Small intestine (tissue), 7 donors: Measurements from ENCODE around the gene SPNS2. TPM values are rescaled to one million over a fixed set of nuclear protein-coding genes. Genes with fewer than 3 reads are reported as not detected.
A peak's percentile ranks its signal among the peaks of the same experiment; 100 is the strongest.

Source experiments
- DNase-seq, 2 donors: peaks; one replicate each; pipeline versions ENCODE4 v3.0.0 to v3.0.0-alpha.2; 2013
- FAIRE-seq: peaks from 2 replicates; lab custom pipeline; 2012; peaks lifted over from hg19 to GRCh38; lab: Jason Lieb, UNC
- H3K27ac ChIP-seq, 3 donors: one replicate each; pipeline ENCODE4 v1.5.1; 2013; ENCODE audit warnings: low read length in 2 of 3, mild to moderate bottlenecking in 2 of 3, control low read depth in 1 of 3, inconsistent platforms in 1 of 3, low read depth in 1 of 3, moderate library complexity in 1 of 3
- H3K27me3 ChIP-seq, 3 donors: one replicate each; pipeline ENCODE4 v1.6.1; 2013; ENCODE audit warnings: low read length in 3 of 3, inconsistent platforms in 1 of 3; ENCODE audit not compliant: control insufficient read depth in 3 of 3, insufficient read depth in 3 of 3
- H3K36me3 ChIP-seq, 3 donors: one replicate each; pipeline ENCODE4 v1.6.1; 2013; ENCODE audit warnings: low read length in 3 of 3, inconsistent platforms in 1 of 3, low read depth in 1 of 3, mild to moderate bottlenecking in 1 of 3, moderate library complexity in 1 of 3; ENCODE audit not compliant: control insufficient read depth in 3 of 3, insufficient read depth in 2 of 3
- H3K4me1 ChIP-seq, 3 donors: one replicate each; pipeline ENCODE4 v1.6.1; 2013; ENCODE audit warnings: low read length in 2 of 3, inconsistent platforms in 1 of 3, low read depth in 1 of 3, mild to moderate bottlenecking in 1 of 3, moderate library complexity in 1 of 3; ENCODE audit not compliant: control insufficient read depth in 3 of 3, insufficient read depth in 2 of 3
- H3K4me3 ChIP-seq, 3 donors: one replicate each; pipeline ENCODE4 v1.5.1; 2013; ENCODE audit warnings: low read length in 3 of 3, control low read depth in 1 of 3, inconsistent platforms in 1 of 3, low read depth in 1 of 3, mild to moderate bottlenecking in 1 of 3, moderate library complexity in 1 of 3
- H3K9me3 ChIP-seq, 2 donors: one replicate each; pipeline ENCODE4 v1.6.1; 2013; ENCODE audit warnings: low read depth in 1 of 2, low read length in 1 of 2; ENCODE audit not compliant: control insufficient read depth in 2 of 2, insufficient read depth in 1 of 2
- WGBS, 3 donors: extraction: QIAGEN DNeasy Blood & Tissue Kit; methylation state at CpG; one replicate each; pipeline ENCODE4 v1.1.7; 2013; 5-methylcytosine and 5-hydroxymethylcytosine counted together
- polyA plus RNA-seq, 4 donors: library from polyadenylated mRNA; stranded (reverse) in 3 of 4; unstranded in 1 of 4; fragments of 200-250 nt in 3 of 4; fragments of 120-200 nt in 1 of 4; gene quantifications; one replicate each; pipeline versions ENCODE4 v1.2.1 to v1.2.3, GENCODE V29; 2013
- donor health status: healthy with polysubstance abuse.
- donor health status: control.
- donor health status: control.
- donor health status: Bipolar disorder and iron deficiency.
- donor health status: healthy.

Gene SPNS2
- polyA plus RNA-seq, 4 donors: 6.3 to 37.3 (median 22.3) TPM

DNA sequence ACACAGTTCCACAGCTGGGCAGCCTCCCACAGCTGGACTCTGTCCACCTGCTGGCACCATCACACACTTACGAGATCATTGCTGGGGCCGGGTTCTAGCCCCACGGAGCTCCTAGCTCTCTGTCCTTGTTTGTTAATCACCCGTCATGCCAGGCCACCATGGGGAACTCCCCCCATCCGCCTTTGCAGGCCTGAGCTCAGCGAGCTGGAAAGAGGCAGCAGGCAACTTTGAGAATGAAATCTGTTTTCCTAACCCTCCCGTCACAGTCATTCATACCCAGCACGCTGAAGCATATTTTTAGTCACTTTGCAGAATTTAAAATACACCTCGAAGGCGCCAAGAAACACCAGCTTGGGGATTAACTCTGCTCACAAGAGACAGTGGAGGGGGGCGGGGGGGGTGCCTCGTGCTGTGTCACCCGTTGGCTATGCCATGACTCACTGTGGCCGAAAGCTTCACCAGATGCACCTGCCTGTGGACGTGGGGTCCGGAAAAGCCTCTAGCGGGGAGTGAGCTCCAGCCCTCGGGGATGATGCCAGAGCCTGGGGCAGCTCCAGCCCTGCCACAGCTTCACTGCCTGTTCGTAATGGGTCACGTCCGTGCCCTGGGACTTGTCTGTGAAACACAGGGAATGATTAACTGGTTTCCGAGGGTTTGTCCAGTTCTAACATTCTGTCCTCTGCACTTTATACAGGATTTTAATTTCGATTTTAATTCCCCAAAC, 1.4 kb upstream of the SPNS2 start:
- Histone ChIP-seq H3K36me3 (no peaks in the 10 kb centered on the region), H3K27ac (no peak overlapping the region), H3K9me3 (no peaks in the 10 kb centered on the region), H3K4me1 (peaks cover 7 to 41% (median 7%) of the 10 kb centered on the region in 3 donors), H3K27me3 (peaks cover 0 to 7% (median 2%) of the 10 kb centered on the region in 3 donors), H3K4me3 (no peak overlapping the region)
- DNase-seq (no peak), FAIRE-seq (no peak)
- 48 to 71% (median 61%) methylated on average over 23 of the region's 23 CpGs for WGBS, 3 donors

DNA sequence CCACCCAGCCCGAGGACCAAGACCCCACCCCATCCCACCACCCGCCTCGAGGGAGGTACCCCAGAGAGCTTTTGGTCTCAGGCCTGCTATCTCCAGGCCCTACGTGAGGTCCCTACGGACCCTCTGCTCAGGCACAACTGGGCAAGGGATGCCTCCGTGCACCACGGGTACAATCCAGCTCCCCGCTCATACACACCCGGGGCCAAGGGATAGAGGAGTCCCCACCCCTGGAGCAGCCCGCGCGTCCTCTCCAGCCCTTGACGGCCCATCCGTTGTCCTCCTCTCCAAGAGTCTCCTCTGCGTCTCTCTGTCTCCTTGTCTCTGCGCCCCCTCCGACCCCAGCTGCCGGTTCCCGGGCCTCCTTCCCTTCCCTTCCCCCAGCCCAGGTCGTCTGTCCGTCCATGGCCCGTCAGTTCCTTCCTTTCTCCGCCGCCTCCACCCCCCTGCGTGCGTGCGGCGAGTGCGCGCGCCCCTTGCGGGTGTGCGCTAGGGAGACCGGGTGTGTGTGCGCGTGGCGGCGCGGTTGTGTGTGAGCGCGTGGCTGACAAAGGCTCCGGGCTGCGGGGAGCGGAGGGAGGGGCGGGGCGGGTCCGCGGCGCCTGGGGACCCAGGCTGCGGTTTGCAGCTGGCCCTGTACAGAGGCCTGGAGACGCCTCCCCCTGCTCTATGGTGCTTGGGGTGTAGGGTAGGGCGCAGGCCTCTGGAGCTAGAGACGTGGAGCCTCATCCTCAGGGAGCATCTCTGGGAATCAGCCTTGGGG, 930 bp downstream of the SPNS2 start:
- DNase-seq (peak; percentile 38 to 80), FAIRE-seq (no peak)
- Histone ChIP-seq H3K27me3 (peaks cover 0 to 7% (median 2%) of the 10 kb centered on the region in 3 donors), H3K27ac (peak overlapping the region; percentile 30 to 50 (median 39)), H3K9me3 (no peaks in the 10 kb centered on the region), H3K36me3 (peaks cover 0 to 20% (median 0%) of the 10 kb centered on the region in 3 donors), H3K4me3 (peak overlapping the region; percentile 36 to 74 (median 46)), H3K4me1 (peaks cover 4 to 28% (median 7%) of the 10 kb centered on the region in 3 donors)
- 0% methylated on average over 48 to 53 of the region's 53 CpGs for WGBS, 3 donors

- no peaks in the 10 kb centered on the region for H3K9me3 ChIP-seq
- H3K4me1 ChIP-seq: peaks cover 4 to 28% (median 7%) of the 10 kb centered on the region in 3 donors
- DNase-seq (peak; percentile 58 to 62), FAIRE-seq (no peak)
- H3K36me3 ChIP-seq: peaks cover 0 to 26% (median 0%) of the 10 kb centered on the region in 3 donors
- WGBS, 3 donors: 3 to 14% (median 4%) methylated on average over 7 of the region's 7 CpGs
- H3K27me3 ChIP-seq: peaks cover 0 to 7% (median 2%) of the 10 kb centered on the region in 3 donors
- peak overlapping the region; percentile 36 to 74 (median 46) for H3K4me3 ChIP-seq
- H3K27ac ChIP-seq: peak overlapping the region in 1 of 3 donors; percentile 43
Observed at GRCh38 chr17:4500191-4500571, 1.5 kb downstream of the SPNS2 start.

DNA sequence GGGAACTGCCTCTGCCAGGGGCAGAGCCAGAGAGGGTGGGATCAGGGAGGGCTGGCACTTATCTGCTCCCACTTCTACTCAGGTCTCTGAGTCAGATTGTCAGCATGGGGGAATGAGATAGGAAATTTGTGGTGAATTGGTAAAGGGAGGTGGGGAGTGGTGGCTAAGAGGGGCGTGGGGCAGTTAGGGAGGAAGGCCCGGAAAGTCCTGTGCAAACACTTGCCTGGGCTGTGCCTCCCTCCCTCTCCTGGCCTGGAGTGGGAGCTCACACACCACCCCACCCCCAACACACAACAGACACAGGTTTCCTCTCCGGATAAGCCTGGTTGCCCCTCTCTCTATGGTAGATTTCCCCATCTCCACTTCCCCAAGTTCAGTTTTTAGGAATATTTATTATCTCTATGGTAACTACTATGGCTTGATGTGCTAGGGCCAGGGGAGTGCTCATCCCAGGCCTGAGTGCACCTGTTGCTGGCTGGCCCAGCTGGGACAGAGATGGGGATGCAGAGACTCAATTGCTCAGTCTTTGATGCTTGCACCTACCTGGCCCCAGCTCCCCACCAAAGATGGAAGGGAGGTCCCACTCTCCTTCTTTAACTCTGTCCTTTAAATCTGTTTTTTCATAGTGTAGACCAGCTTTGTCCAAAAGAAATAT, 2.7 kb downstream of the SPNS2 start:
- no peak for DNase-seq
- no peak for FAIRE-seq
- Histone ChIP-seq H3K4me1 (peaks cover 4 to 35% (median 7%) of the 10 kb centered on the region in 3 donors), H3K27ac (peak overlapping the region in 1 of 3 donors; percentile 40), H3K27me3 (peaks cover 0 to 7% (median 2%) of the 10 kb centered on the region in 3 donors), H3K9me3 (no peaks in the 10 kb centered on the region), H3K4me3 (no peak overlapping the region), H3K36me3 (peaks cover 0 to 35% (median 0%) of the 10 kb centered on the region in 3 donors)
- WGBS, 3 donors: 10 to 35% (median 16%) methylated on average over 3 of the region's 3 CpGs

- WGBS, 3 donors: 53 to 74% (median 54%) methylated on average over 18 of the region's 18 CpGs
Observed at GRCh38 chr17:4502466-4503154, 3.9 kb downstream of the SPNS2 start.

DNA sequence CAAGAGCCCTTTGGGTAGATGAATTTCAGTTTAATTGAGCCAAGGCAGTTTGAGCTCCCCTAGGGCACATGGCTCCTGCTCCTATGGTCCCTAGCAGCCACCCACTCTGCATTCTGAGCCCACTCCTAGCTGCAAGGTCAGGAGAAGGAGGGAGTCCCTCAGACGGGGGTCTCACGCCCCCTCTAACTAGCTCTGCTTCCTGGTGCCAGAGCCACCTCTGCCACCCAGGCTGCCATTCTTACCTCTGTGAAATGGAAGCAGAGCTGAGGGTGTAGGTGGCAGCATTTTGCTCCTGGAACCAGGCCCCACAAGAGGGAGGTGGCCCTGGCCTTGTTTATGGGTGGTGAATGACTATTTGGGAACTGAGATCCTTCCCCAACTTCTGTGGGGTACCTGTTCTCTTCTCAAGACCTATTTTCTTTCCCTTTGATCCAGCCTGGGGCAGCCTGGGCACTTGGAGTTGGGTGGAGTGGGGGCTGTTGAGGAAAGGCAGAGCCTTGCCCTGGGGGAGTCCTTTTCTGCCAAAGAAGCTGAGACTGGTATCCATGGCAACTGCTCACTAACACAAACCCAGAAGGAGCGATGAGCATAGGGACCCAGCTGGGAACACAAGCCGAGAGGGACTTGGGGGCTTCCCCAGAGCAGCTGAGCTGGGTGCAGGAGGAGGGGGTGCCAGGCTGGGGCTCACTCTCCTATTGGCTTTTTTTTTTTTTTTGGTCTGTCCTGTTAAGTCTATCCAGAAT, 4.8 kb downstream of the SPNS2 start:
- Histone ChIP-seq H3K9me3 (no peaks in the 10 kb centered on the region), H3K4me3 (no peak overlapping the region), H3K27me3 (peaks cover 0 to 3% (median 2%) of the 10 kb centered on the region in 3 donors), H3K36me3 (peaks cover 0 to 35% (median 0%) of the 10 kb centered on the region in 3 donors), H3K4me1 (peaks cover 4 to 28% (median 5%) of the 10 kb centered on the region in 3 donors), H3K27ac (peak overlapping the region in 1 of 3 donors; percentile 3)
- WGBS, 3 donors: 61 to 84% (median 74%) methylated on average over 4 of the region's 4 CpGs
- DNase-seq (no peak), FAIRE-seq (no peak)

More at GRCh38 chr17:4502466-4503154, 3.9 kb downstream of the SPNS2 start:
- H3K27ac ChIP-seq: no peak overlapping the region
- H3K4me3 ChIP-seq: no peak overlapping the region
- peaks cover 0 to 35% (median 0%) of the 10 kb centered on the region in 3 donors for H3K36me3 ChIP-seq
- no peaks in the 10 kb centered on the region for H3K9me3 ChIP-seq
- DNase-seq (no peak), FAIRE-seq (no peak)
- peaks cover 0 to 7% (median 2%) of the 10 kb centered on the region in 3 donors for H3K27me3 ChIP-seq
- H3K4me1 ChIP-seq: peaks cover 4 to 33% (median 7%) of the 10 kb centered on the region in 3 donors

- Histone ChIP-seq H3K4me3 (no peak overlapping the region), H3K9me3 (no peaks in the 10 kb centered on the region), H3K27ac (no peak overlapping the region), H3K36me3 (peaks cover 0 to 35% (median 0%) of the 10 kb centered on the region in 3 donors), H3K4me1 (peaks cover 4 to 28% (median 4%) of the 10 kb centered on the region in 3 donors), H3K27me3 (peaks cover 0 to 3% (median 2%) of the 10 kb centered on the region in 3 donors)
- FAIRE-seq (no peak), DNase-seq (no peak)
- WGBS, 3 donors: 39 to 57% (median 49%) methylated on average over 5 of the region's 5 CpGs
Observed at GRCh38 chr17:4504188-4504587, 5.5 kb downstream of the SPNS2 start.
